Stimulated activated CD4-positive, alpha-beta T cell treated with anti-CD3 and anti-CD28 coated beads, Interleukin-4, amount 100 ng/mL, for 1 hour (primary cell): ENCODE results near the gene VASP.
A peak's percentile ranks its signal among the peaks of the same experiment; 100 is the strongest.
"Not testable (repeated sequence)": the region's sequence is repeated elsewhere in the genome, so short reads cannot be mapped to it uniquely, and the experiment has no call there.

Experiments
- DNase-seq: peaks from one replicate; pipeline ENCODE4 v3.0.0-alpha.2; 2020

Gene VASP

DNA sequence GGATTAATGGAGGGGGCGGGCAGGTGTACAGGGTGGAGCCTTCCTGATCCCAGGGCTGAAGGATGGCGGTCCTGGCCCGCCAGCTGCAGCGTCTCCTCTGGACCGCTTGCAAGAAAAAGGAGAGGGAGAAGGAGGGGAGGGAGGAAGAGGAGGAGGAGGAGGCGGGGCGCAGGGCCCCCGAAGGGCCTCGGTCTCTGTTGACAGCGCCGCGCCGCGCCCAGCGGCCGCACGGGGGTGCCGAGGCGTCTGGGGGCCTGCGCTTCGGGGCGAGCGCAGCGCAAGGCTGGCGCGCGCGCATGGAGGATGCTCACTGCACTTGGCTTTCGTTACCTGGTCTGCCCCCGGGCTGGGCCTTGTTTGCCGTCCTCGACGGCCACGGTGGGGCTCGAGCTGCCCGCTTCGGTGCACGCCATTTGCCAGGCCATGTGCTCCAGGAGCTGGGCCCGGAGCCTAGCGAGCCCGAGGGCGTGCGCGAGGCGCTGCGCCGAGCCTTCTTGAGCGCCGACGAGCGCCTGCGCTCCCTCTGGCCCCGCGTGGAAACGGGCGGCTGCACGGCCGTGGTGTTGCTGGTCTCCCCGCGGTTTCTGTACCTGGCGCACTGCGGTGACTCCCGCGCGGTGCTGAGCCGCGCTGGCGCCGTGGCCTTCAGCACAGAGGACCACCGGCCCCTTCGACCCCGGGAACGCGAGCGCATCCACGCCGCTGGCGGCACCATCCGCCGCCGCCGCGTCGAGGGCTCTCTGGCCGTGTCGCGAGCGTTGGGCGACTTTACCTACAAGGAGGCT lies 8.7 kb upstream of the VASP start, which contains the start of gene PPM1N:
TSS of gene PPM1N (plus strand) at position 33 of the 785 bp plus-strand sequence. CDS start at position 63, 30 bp downstream.
- peak; percentile 70 for DNase-seq

DNA sequence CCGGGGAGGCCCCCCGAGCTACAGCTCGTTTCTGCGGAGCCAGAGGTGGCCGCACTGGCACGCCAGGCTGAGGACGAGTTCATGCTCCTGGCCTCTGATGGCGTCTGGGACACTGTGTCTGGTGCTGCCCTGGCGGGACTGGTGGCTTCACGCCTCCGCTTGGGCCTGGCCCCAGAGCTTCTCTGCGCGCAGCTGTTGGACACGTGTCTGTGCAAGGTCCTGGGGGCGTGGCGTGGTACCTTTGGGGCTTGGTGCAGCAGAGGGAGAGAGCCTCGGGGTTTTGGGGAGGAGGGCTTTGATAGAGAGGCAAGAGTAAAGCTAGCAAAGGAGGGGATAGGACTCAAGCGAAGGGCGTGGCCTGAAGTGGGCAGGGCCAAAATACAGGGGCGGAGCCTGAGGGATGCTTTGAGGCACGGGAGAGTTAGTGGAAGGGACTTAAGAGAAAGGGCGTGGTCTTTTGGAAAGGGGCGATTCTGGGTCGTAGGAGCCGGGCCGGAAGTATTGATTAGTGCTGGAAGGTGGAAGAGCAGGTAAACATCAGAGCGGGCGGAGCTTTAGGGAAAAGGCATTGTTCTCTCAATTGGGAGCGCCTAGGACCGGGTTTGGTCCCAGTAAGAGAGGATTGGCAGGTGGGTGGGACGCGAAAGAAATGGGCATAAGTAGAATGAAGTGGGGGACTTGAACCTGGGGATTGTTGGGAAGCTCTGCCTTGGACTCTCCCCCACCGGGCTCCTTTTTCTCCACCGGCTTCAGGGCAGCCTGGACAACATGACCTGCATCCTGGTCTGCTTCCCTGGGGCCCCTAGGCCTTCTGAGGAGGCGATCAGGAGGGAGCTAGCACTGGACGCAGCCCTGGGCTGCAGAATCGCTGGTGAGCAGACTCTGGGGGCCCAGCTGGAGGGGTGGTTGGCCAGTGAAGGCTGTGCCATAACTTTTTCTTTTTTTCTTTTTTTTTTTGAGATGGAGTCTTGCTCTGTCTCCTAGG lies 7.8 kb upstream of the VASP start:
- peak; percentile 69 for DNase-seq

DNA sequence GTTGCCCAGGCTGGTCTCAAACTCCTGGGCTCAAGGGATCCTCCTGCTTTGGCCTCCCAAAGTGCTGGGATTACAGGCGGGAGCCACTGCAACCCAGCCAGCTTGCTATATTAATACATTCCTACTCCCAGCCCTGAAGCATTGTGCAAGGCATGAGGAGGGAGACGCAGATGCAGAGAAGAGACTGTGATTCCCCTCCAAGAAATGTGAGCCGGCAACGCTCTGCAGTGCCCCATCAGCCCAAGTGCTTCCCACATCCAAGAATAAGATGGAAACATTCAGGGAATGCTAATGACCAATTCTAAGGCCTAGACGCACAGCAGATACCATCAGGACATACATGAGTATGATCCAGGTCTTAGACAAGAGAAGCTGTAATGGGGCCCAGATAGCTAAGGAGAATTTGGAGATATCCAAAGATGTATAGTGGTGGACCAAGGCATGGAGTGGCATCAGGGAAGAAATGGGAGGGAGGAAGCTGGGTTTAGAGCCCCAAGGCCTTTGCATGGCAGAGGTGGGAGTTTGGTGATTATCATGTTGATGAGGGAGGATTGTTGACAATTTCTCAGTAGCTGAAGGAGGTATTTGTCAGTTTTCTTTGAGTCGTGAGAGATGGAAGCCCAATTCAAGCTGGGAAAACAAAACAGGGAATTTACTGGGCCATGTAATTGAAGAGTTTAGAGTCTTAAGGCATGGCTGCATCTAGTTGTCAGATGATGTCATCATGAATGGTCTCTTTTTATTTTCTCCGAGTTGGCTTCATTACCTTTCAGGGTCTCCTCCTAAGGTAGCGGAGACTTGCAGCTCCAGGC lies 6.2 kb upstream of the VASP start:
- DNase-seq, result no peak

DNA sequence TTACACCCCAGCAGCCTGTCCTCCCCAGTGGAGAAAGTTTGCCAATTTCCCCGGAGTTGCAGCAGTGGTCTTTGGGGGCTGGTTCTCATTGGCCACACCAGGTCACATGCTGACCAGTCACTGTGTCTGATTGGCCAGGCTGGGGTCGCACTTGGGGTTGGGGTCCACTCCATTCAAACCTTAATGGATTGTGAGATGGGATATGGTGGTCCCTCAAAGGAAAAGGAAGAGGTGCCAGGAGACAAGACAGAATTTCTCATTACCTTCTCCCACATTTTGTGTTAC lies 5.6 kb upstream of the VASP start:
- no peak for DNase-seq

DNA sequence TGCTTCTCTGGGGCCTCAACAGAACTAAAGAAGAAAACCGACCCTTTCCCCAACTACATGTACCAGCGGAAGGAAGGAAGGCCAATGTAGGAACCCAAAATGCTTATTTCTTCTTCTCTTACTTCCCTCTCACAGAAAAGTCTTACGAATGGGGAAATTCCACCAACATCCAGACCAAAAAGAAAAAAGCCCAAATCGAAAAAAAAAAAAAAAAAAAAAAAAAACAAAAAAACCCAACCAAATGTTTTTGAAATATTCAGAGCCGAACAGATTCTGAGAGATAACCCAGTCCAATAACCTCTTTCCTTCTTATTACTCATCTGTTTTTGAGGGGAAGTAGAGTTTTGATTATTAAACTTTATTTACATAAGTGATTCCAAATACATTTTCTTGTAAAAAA lies 5.2 kb upstream of the VASP start:
- DNase-seq, result no peak

DNA sequence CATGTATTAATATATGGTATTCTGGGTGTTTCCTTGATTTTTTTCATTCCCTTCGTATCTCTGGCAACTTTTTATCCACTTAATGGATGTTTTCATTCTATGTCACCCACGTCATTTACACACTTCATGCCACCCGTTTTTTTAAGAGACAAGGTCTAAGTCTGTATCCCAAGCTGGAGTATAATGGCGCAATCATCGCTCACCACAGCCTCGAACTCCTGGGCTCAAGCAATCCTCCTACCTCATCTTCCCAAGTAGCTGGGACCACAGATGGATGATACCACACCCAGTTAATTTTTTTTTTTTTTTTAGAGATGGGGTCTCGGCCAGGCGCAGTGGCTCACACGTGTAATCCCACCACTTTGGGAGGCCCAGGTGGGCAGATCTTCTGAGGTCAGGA lies 3.4 kb upstream of the VASP start:
- no peak for DNase-seq

DNA sequence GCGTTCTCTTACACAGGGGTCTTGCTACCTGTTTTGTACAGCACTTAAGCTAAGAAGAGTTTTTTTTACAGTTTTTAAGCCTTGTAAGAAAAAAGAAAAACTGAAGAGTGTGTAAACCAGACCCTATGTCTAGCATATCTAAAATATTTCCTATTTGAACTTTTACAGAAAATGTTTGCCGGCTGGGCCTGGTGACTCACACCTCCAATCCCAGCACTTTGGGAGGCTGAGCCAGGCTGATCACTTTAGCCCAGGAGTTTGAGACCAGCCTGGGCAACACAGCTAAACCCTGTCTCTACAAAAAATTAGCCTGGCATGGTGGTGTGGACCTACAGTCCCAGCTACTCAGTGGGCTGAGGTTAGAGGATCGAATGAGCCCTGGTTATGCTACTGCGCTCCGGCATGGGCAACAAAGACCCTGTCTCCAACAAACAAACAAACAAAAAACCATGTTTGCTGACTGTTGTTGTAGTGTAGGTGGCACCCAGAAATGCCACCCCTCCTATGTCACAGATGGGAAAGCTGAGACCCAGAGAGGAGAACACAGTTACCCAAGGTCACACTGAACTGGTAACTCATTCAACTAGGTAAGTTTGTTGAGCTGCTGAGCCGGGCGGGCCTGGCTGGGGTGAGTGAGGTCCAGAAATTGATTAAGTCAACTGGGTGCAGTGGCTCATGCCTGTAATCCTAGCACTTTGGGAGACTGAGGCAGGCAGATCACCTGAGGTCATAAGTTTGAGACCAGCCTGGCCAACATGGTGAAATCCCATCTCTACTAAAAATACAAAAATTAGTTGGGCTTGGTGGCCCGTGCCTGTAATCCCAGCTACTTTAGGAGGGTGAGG lies 1.9 kb upstream of the VASP start:
- no peak for DNase-seq

DNA sequence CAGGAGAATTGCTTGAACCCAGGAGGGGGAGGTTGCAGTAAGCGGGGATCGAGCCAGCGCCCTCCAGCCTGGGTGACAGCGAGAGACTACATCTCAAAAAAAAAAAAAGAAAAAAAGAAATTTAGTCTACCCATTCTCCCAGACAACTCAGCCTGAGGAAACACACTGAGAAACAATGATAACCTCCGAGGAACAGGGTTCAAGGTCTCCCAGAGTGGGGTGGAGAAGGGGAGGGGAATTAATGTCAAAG lies 1.4 kb upstream of the VASP start:
- no peak for DNase-seq

DNA sequence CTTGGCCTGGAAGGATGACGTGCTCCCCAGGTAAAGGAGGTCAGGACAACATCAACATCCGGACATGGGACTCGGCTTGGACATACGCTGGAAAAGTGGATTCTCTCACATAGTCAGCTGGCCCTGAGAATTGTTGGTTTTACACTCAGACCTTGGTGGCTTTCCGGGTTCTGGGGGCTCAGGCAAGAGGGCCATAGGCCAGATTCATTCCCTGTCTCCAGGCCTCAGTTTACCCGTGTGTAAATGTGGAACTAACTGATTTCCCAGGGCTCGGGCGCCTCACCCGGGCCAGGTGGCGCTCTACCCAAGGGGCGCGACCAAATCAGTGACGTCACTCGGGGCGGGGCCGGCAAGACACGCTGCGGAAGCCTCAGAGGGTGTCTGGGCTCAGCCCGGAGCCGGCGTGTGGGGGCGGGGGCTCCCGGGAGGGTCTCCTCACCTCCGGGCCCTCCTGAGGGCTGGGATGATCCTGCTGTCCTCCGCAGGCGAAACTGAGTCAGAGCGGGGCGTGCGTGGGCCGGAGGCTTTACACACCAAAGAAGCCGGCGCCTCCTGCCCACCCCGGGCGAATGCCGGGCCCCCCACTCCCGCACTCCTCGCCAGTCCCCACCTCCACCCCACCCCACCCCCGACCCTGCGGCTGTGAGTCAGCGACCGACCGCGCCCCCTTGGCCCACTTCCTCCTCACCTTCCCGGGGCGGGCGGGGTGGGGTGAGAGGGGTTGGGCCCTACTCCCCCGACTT lies 862 bp upstream of the VASP start:
- DNase-seq, result peak; percentile 100

DNA sequence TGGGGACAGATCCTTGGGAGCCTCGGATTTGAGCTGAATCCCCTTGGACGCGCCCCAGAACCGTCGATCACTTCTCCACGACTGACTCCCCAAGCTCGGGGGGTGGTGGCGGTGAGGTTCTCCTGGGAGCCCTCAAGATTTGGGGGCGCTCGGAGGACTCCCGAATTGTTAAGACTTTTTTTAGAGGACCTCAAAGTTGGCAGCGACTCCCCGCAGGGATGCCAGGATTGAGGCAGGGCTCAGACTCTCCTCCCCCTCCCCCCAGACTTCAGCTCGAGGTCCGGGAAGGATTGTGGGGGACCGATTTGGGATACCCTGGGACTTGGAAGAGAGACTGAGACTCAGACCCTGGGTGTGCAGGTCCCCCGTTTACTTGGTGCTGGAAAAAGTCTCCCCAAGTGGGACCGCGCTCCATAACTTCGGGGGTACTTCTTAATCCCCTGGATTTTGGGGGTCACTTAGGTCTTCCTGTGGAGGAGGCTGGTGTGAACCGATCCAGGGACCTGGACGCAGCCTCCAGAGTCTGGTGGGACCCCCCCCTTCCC lies 665 bp downstream of the VASP start:
- DNase-seq, result no peak

DNA sequence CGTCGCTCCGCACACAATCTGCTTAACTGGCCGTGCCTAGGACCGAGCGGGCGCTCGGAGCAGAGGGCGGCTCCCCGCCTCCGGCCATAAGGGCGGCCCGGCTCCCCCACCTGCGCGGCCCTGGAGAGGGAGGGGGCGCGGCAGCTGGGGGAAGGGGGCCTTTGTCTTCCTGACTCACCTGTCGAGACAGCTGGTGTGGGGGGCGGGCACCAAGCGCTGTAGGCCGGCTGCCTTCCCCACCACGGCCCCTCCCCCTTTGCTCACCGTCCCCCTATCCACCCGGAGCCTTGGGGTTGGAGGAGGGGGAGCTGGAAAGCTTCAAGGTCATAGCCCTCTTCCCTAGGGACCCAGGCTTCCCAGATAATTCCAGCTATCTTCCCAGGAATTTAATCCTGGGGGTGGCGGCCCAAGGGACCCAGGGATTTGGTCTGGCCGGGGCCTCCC lies 1.2 kb downstream of the VASP start:
- DNase-seq, result peak; percentile 61

DNA sequence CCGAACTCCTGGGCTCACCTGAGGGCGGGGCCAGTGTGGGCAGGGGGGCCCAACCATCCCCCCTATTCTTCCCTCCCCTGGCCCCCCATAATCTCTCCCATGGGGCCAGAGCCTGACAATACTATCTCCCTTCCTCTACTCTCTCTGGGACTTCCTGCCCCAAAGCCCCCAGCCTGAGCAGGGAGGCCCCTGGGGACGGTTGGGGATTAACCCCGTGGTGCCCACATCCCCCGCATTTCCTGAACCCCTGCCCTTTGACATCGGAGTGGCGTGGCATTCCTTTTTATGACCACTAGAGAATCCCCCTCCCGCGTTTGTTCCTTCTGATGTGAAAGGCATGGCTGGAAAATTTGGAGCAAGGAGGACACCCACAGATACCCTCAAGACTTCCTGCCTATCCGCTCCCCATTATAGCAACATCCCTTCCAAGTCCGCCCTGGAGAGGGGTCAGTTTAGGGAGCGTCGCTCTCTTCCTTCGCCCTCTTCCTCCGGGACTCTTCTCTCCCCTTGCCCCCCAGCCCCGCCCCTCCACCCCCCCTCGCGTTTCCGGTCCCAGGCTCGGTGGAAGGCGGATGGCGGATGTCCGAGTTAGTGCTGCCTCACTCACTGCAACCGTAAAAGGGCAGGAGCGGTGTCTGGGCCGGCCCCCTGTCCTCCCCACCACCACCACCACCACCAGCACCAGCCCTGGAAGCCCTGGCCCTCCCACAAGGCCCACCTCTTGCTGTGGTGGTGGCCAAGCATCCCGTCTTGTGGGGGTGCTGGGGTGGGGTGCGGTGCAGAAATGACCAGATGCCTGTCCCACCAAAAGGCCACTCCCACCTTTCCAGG lies 1.8 kb downstream of the VASP start:
- no peak for DNase-seq

DNA sequence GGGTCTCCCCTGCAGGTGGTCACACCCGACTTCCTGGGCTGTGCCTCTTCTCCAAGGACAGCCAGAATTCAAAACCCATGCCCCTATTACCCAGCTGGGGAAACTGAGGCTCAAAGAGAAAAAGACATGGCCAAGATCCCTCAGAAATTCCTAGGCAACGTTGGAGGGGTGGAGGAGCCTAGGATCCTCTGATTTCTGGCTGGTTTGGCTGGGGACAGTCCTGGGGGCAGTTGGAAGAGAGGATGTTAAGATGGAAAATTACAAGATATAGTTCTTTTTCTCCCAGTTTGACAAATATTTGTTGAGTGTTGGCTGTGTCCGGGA lies 2.4 kb downstream of the VASP start:
- DNase-seq, result no peak

DNA sequence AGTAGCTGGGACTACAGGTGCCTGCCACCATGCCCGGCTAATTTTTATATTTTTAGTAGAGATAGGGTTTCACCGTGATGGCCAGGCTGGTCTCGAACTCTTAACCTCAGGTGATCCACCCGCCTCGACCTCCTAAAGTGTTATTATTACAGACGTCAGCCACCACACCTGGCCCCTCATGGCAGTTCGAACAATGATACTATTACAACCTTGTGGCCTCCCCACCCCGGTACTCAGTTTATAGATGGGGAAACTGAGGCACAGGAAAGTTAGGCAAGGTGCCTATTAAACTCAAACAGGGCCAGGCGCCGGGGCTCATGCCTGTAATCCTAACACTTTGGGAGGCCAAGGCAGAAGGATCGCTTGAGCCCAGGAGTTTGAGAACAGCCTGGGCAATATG lies 3.1 kb downstream of the VASP start:
- not testable (repeated sequence) for DNase-seq

DNA sequence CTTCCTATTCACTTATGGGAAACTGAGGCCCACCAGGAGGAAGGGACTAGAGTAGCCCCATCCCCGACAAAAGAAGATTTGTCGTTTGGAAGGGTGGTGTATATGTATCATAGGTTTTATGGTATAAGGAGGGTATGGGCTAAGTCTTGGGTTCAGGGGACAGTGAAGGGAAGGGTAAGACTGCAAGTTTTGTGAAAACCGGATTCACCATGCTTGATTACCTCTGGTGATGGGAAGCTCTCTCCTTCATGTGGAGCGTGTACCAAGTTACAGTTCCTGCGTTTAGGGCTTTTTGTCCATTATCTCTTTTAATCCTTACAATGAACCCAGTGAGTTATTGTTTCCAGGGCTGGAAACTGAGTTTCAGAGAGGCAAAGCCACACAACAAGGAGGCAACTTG lies 3.8 kb downstream of the VASP start:
- no peak for DNase-seq

DNA sequence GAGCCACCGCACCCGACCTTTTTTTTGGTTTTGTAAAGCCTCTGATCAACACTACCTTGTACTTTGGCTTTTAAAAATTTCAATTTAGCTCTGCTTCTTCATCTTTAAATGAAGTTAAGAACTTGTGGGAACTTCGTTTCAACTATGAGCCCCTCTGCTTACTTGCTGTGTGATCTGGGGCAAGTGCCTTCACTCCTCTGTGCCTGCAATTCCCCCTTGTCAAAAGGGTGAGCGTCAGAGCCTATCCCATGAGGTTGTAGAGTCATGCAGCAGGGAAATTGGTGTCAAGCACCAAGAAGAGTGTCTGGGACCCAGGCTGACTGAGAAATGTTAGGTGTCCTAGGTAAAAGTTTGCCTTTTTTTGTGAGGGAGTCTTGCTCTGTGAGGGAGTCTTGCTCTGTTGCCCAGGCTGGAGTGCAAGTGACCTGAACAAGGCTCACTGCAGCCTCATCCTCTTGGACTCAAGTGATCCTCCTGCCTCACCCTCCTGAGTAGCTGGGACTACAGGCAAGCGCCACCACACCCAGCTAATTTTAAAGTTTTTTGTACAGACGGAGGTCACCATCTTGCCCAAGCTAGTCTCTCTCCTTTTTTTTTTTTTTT lies 5.7 kb downstream of the VASP start:
- no peak for DNase-seq

DNA sequence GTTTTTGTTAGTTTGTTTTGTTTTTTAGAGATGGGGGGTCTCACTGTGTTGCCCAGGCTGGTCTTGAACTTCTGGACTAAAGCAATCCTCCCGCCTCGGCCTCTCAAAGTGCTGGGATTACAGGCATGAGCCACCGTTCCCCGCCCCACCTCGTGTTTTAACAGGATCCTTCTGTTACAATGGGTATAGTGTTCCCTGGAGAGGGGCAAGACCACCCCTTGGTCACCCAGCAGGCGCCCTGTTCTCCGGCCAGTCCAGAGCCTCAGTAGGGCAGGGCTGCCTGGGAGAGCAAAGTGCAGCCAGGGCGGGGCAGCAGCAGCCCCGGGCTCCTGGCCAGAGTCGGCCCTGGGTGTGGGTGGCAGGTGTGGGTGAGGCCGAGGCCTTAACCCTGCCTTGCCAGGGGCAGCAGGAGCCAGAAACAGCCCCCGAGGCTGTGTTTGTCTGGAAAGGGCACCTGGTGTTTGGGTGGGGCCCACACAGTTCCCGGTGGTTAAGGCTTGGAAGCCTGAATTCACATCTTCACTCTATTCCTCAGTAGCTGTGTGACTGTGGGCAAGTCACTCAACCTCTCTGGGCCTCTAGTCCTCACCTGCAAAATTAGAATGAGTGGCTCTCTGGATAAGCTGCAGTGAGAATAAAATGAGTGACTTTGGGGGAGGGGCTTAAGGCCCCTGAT lies 7.2 kb downstream of the VASP start:
- DNase-seq, result no peak

DNA sequence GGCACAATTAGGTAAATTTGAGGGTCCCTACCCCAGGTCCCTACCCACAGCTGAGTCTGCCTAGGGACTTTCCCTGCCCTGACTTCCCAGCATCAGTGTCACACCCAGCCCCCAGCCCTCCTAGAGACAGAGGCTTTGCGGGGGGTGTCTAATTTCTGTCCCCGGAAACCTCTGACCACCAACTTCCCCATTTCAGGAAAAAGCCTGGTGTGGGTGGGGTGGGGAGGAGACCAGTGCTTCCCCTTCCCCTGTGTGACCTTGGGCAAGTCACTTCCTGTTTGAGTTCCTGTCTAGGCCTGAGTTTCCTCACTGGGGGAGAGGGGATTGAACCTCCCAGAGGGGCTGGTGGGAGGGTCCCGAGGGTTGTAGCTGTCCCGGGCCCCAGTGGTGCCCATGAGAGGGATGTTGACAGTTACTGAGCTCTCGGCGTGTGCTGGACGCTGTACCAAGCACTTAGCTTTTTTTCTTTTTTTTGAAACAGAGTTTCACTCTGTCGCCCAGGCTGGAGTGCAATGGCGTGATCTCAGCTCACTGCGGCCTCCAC lies 7.9 kb downstream of the VASP start:
- DNase-seq, result no peak

DNA sequence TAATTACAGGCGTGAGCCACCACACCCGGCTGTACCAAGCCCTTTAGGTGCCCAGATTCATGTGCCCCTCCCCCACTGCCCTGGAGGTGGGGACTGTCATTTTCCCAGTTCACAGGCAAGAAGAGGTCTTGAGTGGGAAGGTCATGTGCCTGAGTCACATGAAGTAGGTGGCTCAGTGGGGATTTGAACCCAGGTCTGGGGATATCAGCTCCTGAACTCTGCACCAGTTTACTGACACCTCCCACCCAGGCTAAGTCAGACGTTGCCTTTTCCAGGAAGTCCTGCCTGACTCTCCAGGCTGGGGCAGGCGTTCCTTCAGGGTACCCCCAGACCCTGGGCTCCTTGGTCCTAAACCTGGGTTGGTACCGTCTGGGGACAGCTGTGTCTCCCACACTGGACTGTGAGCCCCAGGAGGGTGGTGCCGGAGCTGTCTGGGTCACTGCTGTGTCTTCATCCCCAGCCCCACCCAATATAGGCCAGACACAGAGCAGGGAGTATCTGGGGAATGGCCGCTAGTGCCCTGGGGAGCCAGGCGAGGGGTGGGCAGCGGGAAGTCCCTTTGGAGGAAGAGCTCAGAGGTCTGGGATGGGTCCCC lies 8.6 kb downstream of the VASP start:
- no peak for DNase-seq
